CD4-positive, CD25-positive, alpha-beta regulatory T cell (primary cell): ENCODE measurements around the gene SLC38A1. TPM values are rescaled to one million over a fixed set of nuclear protein-coding genes. Genes with fewer than 3 reads are reported as not detected.

Experiments used
- ATAC-seq, 2 donors: fragments of 150-1000 bp; cut with Tn5 transposase; one replicate each; pipeline ENCODE4 v1.10.0; 2021; ENCODE audit warnings: low read depth in 2 of 2, moderate number of reproducible peaks in 2 of 2, moderate library complexity in 1 of 2
- DNase-seq, 3 donors: peaks; one replicate each; pipeline versions ENCODE4 v3.0.0 to v3.0.0-alpha.2; 2012 to 2022; ENCODE audit warnings: mixed read lengths in 1 of 3
- H3K27ac ChIP-seq: one replicate; pipeline ENCODE4 v1.7.0; 2013; ENCODE audit warnings: mild to moderate bottlenecking, low read length; ENCODE audit not compliant: insufficient read depth, poor library complexity, severe bottlenecking
- H3K27me3 ChIP-seq: one replicate; pipeline ENCODE4 v1.7.0; 2013; ENCODE audit warnings: low read length; ENCODE audit not compliant: control insufficient read depth, insufficient read depth
- H3K36me3 ChIP-seq: one replicate; pipeline ENCODE4 v1.7.0; 2013; ENCODE audit warnings: mild to moderate bottlenecking, low read length, moderate library complexity; ENCODE audit not compliant: control insufficient read depth, insufficient read depth
- H3K4me1 ChIP-seq: 2 replicates; pipeline ENCODE4 v1.7.0; 2013; ENCODE audit warnings: mild to moderate bottlenecking, low read length; ENCODE audit not compliant: insufficient read depth, control insufficient read depth, poor library complexity, severe bottlenecking
- H3K4me3 ChIP-seq: one replicate; pipeline ENCODE4 v1.7.0; 2013; ENCODE audit warnings: low read depth, mild to moderate bottlenecking, low read length, moderate library complexity
- H3K9me3 ChIP-seq, 2 experiments: 1 replicate in 1 of 2; 2 replicates in 1 of 2; pipeline ENCODE4 v1.7.0; 2013; ENCODE audit warnings: low read length in 2 of 2, mild to moderate bottlenecking in 1 of 2, moderate library complexity in 1 of 2; ENCODE audit not compliant: control insufficient read depth in 2 of 2
- H3K27ac Mint-ChIP-seq, 3 donors: one replicate each; pipeline ENCODE4 v1.8.0; 2020 to 2022; ENCODE audit warnings: mild to moderate bottlenecking in 3 of 3, mixed read lengths in 3 of 3, moderate library complexity in 2 of 3
- H3K27me3 Mint-ChIP-seq: one replicate; pipeline ENCODE4 v1.8.0; 2022; ENCODE audit warnings: mild to moderate bottlenecking, mixed read lengths
- H3K36me3 Mint-ChIP-seq: one replicate; pipeline ENCODE4 v1.8.0; 2020; ENCODE audit warnings: mixed read lengths
- H3K4me1 Mint-ChIP-seq, 4 donors: one replicate each; pipeline ENCODE4 v1.8.0; 2020 to 2022; ENCODE audit warnings: mixed read lengths in 4 of 4, mild to moderate bottlenecking in 1 of 4
- H3K4me3 Mint-ChIP-seq, 4 donors: one replicate each; pipeline ENCODE4 v1.8.0; 2020 to 2022; ENCODE audit warnings: mild to moderate bottlenecking in 4 of 4, mixed read lengths in 4 of 4, moderate library complexity in 3 of 4
- H3K9me3 Mint-ChIP-seq, 7 donors: one replicate each; pipeline ENCODE4 v1.8.0; 2020 to 2022; ENCODE audit warnings: mixed read lengths in 7 of 7, mild to moderate bottlenecking in 3 of 7, moderate library complexity in 2 of 7
- polyA plus RNA-seq, 4 donors: library from polyadenylated mRNA; unstranded; fragments of 300-500 nt; fragmentation: Illumina TruSeq; gene quantifications; one replicate each; pipeline ENCODE4 v1.2.3, GENCODE V29; 2021
- total RNA-seq: library from RNA; stranded (reverse); gene quantifications from one replicate; pipeline ENCODE4 v1.2.3, GENCODE V29; 2022

Gene SLC38A1
- total and polyA plus RNA-seq, 5 donors from 2014 or later: 257 to 342 (median 276) TPM

DNA sequence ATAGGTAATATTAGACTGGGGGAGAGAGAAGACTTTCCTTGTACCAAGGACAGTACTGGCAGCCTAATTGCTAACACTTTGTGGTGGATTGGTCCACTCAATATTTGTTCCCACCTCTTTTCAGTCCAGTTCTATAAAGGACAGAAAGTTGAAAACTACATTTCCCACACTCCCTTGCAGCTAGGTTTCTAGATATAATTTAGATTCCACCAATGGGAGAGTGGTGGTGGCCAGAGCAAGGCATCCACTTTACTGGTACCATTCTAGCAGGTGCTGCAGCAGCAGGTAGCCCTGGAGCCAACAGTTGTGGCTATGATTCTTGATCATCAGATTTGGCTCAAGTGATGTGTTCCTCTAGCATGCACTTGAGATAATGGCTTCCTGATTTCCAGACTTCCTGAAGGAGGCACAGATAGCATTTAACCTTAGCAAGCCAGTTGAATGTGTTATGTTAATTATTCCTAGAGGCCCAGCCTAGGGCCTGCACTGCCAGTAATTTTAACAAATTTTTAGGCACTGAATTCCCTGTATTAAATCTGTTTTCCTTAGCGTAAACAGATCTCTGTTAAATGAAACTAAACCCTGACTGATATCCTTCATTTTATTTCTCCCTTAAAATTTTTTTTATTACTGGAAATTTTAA, 24.4 kb downstream of the SLC38A1 start:
- peaks cover 47 to 96% (median 74%) of the 10 kb centered on the region in 4 donors for H3K4me1 Mint-ChIP-seq
- H3K36me3 Mint-ChIP-seq: peaks cover 64% of the 10 kb centered on the region
- H3K4me3 Mint-ChIP-seq: peak overlapping the region in 3 of 4 donors; percentile 15 to 75 (median 71)
- DNase-seq (no peak), ATAC-seq (no peak)
- H3K9me3 ChIP-seq: no peaks in the 10 kb centered on the region
- peaks cover 30% of the 10 kb centered on the region for H3K4me1 ChIP-seq
- peak overlapping the region in 2 of 3 donors; percentile 2 to 52 for H3K27ac Mint-ChIP-seq
- H3K27ac ChIP-seq: no peak overlapping the region
- H3K27me3 Mint-ChIP-seq: no peaks in the 10 kb centered on the region
- peaks cover 0 to 20% (median 8%) of the 10 kb centered on the region in 7 donors for H3K9me3 Mint-ChIP-seq
- peaks cover 47% of the 10 kb centered on the region for H3K36me3 ChIP-seq
- H3K27me3 ChIP-seq: no peaks in the 10 kb centered on the region
- H3K4me3 ChIP-seq: peak overlapping the region; percentile 57

DNA sequence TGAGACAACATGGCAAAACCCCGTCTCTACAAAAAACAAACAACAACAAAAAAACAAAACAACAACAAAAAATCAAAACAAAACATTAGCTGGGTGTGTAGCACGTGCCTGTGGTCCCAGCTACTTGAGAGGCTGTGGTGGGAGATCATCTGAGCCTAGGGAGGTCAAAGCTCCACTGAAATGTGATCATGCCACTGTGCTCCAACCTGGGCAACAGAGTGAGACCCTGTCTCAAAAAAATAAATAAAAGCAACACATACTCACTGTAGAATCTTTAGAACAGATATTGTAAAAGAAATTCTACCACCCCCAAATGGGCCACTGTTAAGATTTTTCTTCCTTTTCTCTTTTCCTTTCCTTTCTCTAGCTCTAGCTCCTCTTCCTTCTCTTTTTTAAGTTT, 26.3 kb downstream of the SLC38A1 start:
- H3K4me3 Mint-ChIP-seq: peak overlapping the region in 1 of 4 donors; percentile 7
- no peaks in the 10 kb centered on the region for H3K27me3 ChIP-seq

DNA sequence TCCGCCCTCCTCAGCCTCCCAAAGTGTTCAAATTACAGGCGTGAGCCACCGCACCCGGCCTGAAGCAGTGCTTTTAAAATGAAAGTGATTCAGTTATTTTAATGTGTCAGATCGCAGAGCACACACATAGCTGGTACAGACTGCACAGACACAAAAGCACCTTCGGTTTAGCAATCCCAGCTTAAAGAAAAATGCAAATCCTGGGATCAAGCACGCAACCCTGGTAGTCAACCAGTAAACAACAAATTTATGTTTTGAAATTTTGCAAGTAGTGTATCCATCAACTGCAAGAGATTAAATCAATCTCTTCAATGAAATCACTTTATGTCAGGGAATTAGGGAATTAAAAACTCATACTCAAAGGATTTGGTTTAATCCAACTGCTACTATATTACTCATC, 28.4 kb downstream of the SLC38A1 start:
- no peak overlapping the region for H3K4me3 ChIP-seq
- DNase-seq (no peak), ATAC-seq (no peak)
- peaks cover 48% of the 10 kb centered on the region for H3K36me3 Mint-ChIP-seq
- peak overlapping the region in 1 of 4 donors; percentile 7 for H3K4me3 Mint-ChIP-seq
- H3K4me1 ChIP-seq: peaks cover 48% of the 10 kb centered on the region
- no peaks in the 10 kb centered on the region for H3K9me3 Mint-ChIP-seq
- H3K27ac Mint-ChIP-seq: peak overlapping the region in 2 of 3 donors; percentile 40 to 79
- H3K27me3 ChIP-seq: no peaks in the 10 kb centered on the region
- no peak overlapping the region for H3K27ac ChIP-seq
- no peaks in the 10 kb centered on the region for H3K27me3 Mint-ChIP-seq
- no peaks in the 10 kb centered on the region for H3K9me3 ChIP-seq
- H3K4me1 Mint-ChIP-seq: peaks cover 46 to 93% (median 71%) of the 10 kb centered on the region in 4 donors
- peaks cover 77% of the 10 kb centered on the region for H3K36me3 ChIP-seq

More for the DNA sequence above, 26.3 kb downstream of the SLC38A1 start:
- peaks cover 0 to 6% (median 5%) of the 10 kb centered on the region in 7 donors for H3K9me3 Mint-ChIP-seq
- H3K36me3 Mint-ChIP-seq: peaks cover 56% of the 10 kb centered on the region
- peaks cover 66% of the 10 kb centered on the region for H3K36me3 ChIP-seq
- DNase-seq (no peak), ATAC-seq (no peak)
- peak overlapping the region; percentile 2 to 85 (median 75) for H3K27ac Mint-ChIP-seq
- no peaks in the 10 kb centered on the region for H3K9me3 ChIP-seq
- no peak overlapping the region for H3K4me3 ChIP-seq
- H3K27ac ChIP-seq: peak overlapping the region; percentile 14
- peaks cover 43 to 93% (median 72%) of the 10 kb centered on the region in 4 donors for H3K4me1 Mint-ChIP-seq
- H3K27me3 Mint-ChIP-seq: no peaks in the 10 kb centered on the region
- H3K4me1 ChIP-seq: peaks cover 43% of the 10 kb centered on the region

DNA sequence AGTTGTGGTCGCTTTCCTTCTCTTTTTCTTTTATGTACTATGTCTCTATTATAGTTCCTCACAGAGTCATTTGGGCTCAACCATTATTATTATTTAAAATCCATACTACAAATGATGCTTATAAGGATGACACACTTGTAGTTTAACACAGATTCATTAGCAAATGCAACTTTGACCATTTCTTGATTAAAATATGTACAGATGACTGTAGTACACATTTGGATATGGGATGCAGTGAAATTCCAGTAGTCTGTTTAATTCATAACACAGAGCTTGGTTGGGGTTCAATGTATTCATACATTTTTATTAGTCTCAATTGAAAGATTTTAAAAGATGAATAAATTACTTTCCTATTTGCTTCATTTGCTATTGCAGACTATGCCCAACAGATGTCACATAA, 30.0 kb downstream of the SLC38A1 start:
- Mint-ChIP-seq H3K4me3 (peak overlapping the region in 1 of 4 donors; percentile 59), H3K27ac (peak overlapping the region in 2 of 3 donors; percentile 58 to 83), H3K36me3 (peaks cover 45% of the 10 kb centered on the region), H3K9me3 (peaks cover 0 to 1% (median 0%) of the 10 kb centered on the region in 7 donors), H3K27me3 (no peaks in the 10 kb centered on the region), H3K4me1 (peaks cover 44 to 93% (median 71%) of the 10 kb centered on the region in 4 donors)
- Histone ChIP-seq H3K36me3 (peaks cover 75% of the 10 kb centered on the region), H3K9me3 (no peaks in the 10 kb centered on the region), H3K27ac (peak overlapping the region; percentile 29), H3K4me1 (peaks cover 42% of the 10 kb centered on the region), H3K27me3 (no peaks in the 10 kb centered on the region), H3K4me3 (no peak overlapping the region)
- ATAC-seq (no peak), DNase-seq (no peak)

DNA sequence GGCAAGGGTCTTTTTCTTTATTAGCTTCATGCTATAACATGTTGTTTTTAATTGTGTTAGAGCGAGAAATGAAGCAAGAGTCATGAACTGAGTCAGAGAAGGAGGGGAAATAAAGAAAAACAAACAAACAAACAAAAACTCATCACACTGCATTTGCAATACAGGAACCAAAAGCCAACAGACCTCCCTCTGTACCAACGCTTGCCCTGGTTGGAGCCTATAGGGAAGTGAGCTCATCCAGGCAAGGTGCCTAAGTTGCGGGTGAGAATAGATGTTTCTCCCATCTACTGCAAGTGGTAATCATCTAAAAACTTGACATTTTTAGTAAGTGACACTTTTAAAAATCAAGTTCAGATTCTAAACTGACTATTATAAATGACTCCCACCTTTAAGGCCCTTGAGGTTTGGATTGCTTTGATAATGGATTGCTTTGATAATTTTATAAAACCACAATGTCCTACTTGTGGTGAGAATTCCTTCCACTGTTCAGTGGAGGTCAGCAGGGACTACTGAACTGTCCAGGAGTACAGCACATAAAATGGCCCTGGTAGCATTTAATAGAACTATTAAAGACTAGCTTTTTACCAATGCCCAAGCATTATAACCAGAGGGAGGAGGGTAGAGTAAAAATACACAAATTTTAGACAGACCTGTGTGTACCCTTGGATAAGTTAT, 31.3 kb downstream of the SLC38A1 start:
- peak overlapping the region; percentile 41 to 60 (median 43) for H3K27ac Mint-ChIP-seq

DNA sequence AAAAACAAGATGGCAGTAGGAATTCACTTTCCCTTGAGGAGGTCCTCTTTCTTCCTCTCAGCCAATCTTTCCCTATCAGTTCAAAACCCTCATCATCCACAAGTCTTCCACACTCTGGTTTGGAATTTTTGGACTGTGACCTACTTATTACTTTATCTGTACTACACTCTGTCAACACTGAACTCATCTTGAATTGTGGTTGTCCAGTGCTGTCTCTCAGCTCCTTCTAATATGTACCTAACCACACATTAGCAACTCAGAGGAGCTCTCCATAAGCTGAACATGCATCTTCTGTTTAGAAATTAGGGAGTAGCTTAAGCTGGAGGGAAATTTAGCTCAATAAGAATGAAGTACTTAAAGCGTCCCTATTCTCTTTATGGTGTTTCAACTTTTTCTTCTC, 34.8 kb downstream of the SLC38A1 start:
- H3K36me3 ChIP-seq: peaks cover 66% of the 10 kb centered on the region
- ATAC-seq: no peak
- H3K27ac Mint-ChIP-seq: peak overlapping the region in 2 of 3 donors; percentile 69 to 82

More for the DNA sequence above, 31.3 kb downstream of the SLC38A1 start:
- Histone ChIP-seq H3K4me1 (peaks cover 44% of the 10 kb centered on the region), H3K36me3 (peaks cover 82% of the 10 kb centered on the region), H3K4me3 (peak overlapping the region; percentile 6), H3K27me3 (no peaks in the 10 kb centered on the region), H3K9me3 (no peaks in the 10 kb centered on the region), H3K27ac (peak overlapping the region; percentile 33)
- H3K36me3 Mint-ChIP-seq: peaks cover 44% of the 10 kb centered on the region
- H3K9me3 Mint-ChIP-seq: peaks cover 0 to 1% (median 0%) of the 10 kb centered on the region in 7 donors
- DNase-seq (no peak), ATAC-seq (no peak)
- H3K4me3 Mint-ChIP-seq: peak overlapping the region in 3 of 4 donors; percentile 10 to 24 (median 20)
- no peaks in the 10 kb centered on the region for H3K27me3 Mint-ChIP-seq
- peaks cover 35 to 88% (median 72%) of the 10 kb centered on the region in 4 donors for H3K4me1 Mint-ChIP-seq

DNA sequence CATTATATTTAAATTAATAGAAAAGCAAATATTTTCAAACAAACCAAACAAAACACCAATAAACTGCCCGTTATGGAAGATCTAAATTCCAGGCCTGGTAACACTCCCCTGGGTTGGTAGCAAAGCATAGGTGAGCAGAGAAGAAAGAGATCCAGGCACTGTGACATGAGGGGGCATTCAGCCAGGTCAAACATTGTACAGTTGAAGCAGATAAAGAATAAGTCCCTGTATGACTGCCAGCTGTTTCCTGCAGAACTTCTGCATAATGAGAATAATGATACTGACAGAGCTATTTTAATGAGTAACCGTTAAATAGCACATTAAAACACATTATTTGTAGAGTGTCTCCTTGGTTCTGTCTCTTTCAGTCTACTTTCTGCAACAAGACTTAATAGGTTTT, 35.4 kb downstream of the SLC38A1 start:
- H3K36me3 ChIP-seq: peaks cover 66% of the 10 kb centered on the region

More for the DNA sequence above, 34.8 kb downstream of the SLC38A1 start:
- peak overlapping the region in 3 of 4 donors; percentile 4 to 68 (median 53) for H3K4me3 Mint-ChIP-seq
- H3K36me3 Mint-ChIP-seq: peaks cover 52% of the 10 kb centered on the region
- Histone ChIP-seq H3K27me3 (no peaks in the 10 kb centered on the region), H3K27ac (no peak overlapping the region), H3K9me3 (no peaks in the 10 kb centered on the region), H3K4me3 (peak overlapping the region; percentile 9), H3K4me1 (peaks cover 58% of the 10 kb centered on the region)
- no peak for DNase-seq
- H3K27me3 Mint-ChIP-seq: no peaks in the 10 kb centered on the region
- H3K4me1 Mint-ChIP-seq: peaks cover 55 to 88% (median 80%) of the 10 kb centered on the region in 4 donors
- peaks cover 0 to 1% (median 0%) of the 10 kb centered on the region in 7 donors for H3K9me3 Mint-ChIP-seq

More for the DNA sequence above, 35.4 kb downstream of the SLC38A1 start:
- Mint-ChIP-seq H3K4me3 (peak overlapping the region in 3 of 4 donors; percentile 4 to 68 (median 53)), H3K9me3 (peaks cover 0 to 1% (median 0%) of the 10 kb centered on the region in 7 donors), H3K27ac (peak overlapping the region; percentile 16 to 82 (median 69)), H3K36me3 (peaks cover 50% of the 10 kb centered on the region), H3K27me3 (no peaks in the 10 kb centered on the region), H3K4me1 (peaks cover 52 to 88% (median 76%) of the 10 kb centered on the region in 4 donors)
- no peaks in the 10 kb centered on the region for H3K9me3 ChIP-seq
- DNase-seq: no peak
- H3K27ac ChIP-seq: peak overlapping the region; percentile 29
- no peaks in the 10 kb centered on the region for H3K27me3 ChIP-seq
- no peak for ATAC-seq
- H3K4me1 ChIP-seq: peaks cover 53% of the 10 kb centered on the region
- peak overlapping the region; percentile 9 for H3K4me3 ChIP-seq
